HG03064 (cell line): ENCODE data around the gene MIF4GD.
"Not testable (repeated sequence)": the region's sequence is repeated elsewhere in the genome, so short reads cannot be mapped to it uniquely, and the experiment has no call there.

Experiments
- ATAC-seq: cut with Tn5 transposase; IDR thresholded peaks from one replicate; pipeline ENCODE4 v1.9.1; 2021; ENCODE audit warnings: low read depth; ENCODE audit not compliant: unreplicated experiment

The MIF4GD gene

GRCh38 chr17:75261336-75262111, 9.5 kb downstream of the MIF4GD start, which contains the start of the genes GGA3 and MRPS7:
TSS of gene GGA3 (minus strand) at chr17:75261606. CDS start at chr17:75261587, 19 bp downstream.
TSS of gene MRPS7 (plus strand) at chr17:75261879. CDS start at chr17:75261901, 22 bp downstream.
- ATAC-seq = peak; percentile 85

- ATAC-seq = peak; percentile 23
Observed at GRCh38 chr17:75260641-75261335, 10.2 kb downstream of the MIF4GD start.

GRCh38 chr17:75257228-75257627, 13.8 kb downstream of the MIF4GD start:
- ATAC-seq = not testable (repeated sequence)

- not testable (repeated sequence) for ATAC-seq
Observed at GRCh38 chr17:75255954-75256698, 14.9 kb downstream of the MIF4GD start.

- no peak for ATAC-seq
Observed at GRCh38 chr17:75252039-75252816, 18.8 kb downstream of the MIF4GD start.

- peak; percentile 87 for ATAC-seq
Observed at GRCh38 chr17:75250009-75250471, 21.0 kb downstream of the MIF4GD start.

- ATAC-seq = no peak
Observed at GRCh38 chr17:75249564-75249963, 21.5 kb downstream of the MIF4GD start.

DNA sequence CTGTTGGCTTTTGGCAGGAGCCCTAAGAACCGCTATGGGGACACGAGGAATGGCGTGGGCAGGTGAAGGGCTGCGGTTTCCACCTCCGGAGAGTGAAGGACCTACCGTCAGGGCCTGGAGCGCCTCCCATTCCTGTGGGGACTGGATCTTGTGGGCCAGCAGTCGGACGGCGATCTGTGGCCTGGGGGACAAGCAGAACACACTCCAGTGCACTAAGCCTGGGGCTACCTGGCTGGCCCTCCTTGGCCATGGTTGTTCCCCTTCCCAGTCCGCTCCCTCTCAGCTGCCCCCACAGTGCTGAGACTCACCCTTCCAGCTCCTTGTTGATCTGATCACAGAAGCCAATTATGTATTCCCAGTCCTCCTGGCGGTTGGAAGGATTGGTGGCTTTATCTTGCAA, 24.6 kb downstream of the MIF4GD start:
- ATAC-seq = no peak

GRCh38 chr17:75245011-75245410, 26.0 kb downstream of the MIF4GD start:
- ATAC-seq = no peak

- no peak for ATAC-seq
Observed at GRCh38 chr17:75244133-75244866, 26.7 kb downstream of the MIF4GD start.

DNA sequence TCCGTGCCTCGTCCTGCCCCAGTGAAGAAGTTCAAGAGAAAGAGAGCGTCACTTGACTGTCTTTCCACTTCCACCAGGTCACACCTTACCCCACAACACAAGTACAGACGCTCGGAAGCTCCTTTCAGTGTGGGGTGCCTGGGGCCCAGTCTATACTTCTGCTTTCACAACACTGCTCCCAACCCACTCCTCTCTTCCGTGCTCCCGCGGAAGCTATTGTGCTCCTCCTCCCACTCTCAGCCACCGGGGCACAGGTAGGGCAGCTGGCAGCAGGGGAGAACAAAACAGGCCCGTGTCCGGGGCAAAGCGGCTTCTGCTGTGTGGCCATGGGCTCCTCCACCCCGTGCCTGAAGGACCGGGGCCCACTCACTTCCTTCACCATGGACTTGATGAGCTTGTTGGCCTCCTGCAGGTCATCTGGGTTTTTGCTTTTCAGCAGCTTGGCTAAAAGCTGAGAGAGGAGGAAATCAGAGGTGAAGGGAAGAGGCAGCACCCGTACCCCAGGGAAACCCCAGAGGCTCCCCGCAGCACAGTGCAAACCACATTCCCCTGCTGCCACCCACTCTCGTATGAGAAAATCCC, 28.5 kb downstream of the MIF4GD start:
- no peak for ATAC-seq

- no peak for ATAC-seq
Observed at GRCh38 chr17:75241996-75242460, 29.0 kb downstream of the MIF4GD start.

DNA sequence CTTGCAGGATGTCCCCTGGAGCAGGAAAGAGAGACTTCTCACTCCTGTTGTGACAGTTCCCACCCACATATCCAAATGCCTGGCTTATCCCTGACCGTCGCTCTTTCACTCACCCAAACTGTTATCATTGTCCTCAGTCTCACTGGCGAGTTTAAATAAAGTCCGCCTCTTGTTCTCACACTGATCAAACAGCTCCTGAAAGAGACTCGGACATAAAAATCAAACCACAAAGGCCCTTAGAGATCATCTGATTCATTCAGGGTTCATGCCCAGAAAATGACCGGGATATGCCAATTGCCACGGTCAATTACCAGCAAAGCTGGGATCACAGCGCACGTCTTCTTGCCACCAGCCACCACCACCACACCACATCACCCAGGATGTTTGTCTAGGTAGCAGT, 29.5 kb downstream of the MIF4GD start:
- ATAC-seq = no peak

DNA sequence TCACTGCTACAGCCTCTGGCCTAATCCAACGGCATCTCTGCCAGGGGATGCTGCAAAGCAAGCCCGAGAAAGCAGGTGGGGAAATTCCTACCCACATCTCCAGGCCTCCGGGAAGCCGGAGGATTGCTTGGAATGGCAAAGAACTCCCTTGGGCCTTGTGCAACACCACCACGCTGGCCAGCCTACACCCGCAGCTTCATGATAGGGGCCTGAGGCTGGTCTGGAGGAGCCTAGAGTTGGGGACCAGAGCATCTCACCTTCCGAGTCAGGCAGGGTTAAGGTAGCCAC, 29.9 kb downstream of the MIF4GD start:
- ATAC-seq = no peak

- ATAC-seq = no peak
Observed at GRCh38 chr17:75240394-75241142, 30.5 kb downstream of the MIF4GD start.

DNA sequence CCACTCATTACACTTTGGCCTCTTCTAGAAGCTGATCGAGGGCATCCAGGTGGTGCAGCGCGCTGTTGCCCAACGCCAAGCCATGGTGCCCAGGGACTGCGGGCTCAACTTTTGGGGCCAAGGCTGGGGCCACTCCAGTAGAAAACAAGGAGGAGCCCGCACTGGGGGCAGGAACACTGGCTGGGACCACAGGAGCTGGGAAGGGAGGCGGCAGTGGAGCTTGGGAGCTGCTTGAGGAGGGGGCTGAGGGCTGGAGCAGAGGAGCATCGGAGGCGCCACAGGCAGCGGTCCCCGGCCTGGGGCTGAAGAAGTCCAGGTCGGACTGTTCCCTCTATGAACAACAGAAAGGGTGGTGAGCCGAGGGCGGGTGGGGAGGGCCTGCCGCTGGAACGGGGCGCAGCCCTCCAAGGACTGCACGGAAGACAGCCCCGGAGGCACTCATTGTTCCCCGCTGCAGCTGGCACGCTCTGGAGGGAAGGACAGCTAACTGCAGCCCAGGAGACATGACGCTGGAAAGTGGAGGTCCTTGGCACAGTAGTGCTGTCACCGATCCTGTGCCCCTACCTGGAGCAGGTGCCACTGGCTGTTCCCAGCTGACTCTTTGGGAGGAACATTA, 31.1 kb downstream of the MIF4GD start:
- ATAC-seq = no peak

GRCh38 chr17:75239214-75239613, 31.8 kb downstream of the MIF4GD start:
- no peak for ATAC-seq

- no peak for ATAC-seq
Observed at GRCh38 chr17:75238684-75239191, 32.3 kb downstream of the MIF4GD start.
